Vagina (tissue), 2 donors: ENCODE measurements around the gene AGAP3.

Source experiments
- CTCF ChIP-seq, 3 experiments: fragments of 450-650 bp in 2 of 3; fragments of 200-600 bp in 1 of 3; sonication (generic) in 1 of 3; IDR thresholded peaks; one replicate each; pipeline ENCODE4 v1.5.1; 2017 to 2019; ENCODE audit warnings: antibody characterized with exemption in 3 of 3, mild to moderate bottlenecking in 2 of 3, moderate library complexity in 2 of 3
- POLR2A ChIP-seq, 2 donors: fragments of 450-650 bp; IDR thresholded peaks; one replicate each; pipeline ENCODE4 v1.6.1; 2017; ENCODE audit warnings: antibody characterized with exemption in 2 of 2, mild to moderate bottlenecking in 2 of 2, moderate library complexity in 2 of 2
- POLR2AphosphoS5 ChIP-seq, 2 donors: sonication (generic); formaldehyde crosslinking; IDR thresholded peaks; one replicate each; pipeline ENCODE4 v1.9.0; 2017; ENCODE audit warnings: antibody characterized with exemption in 2 of 2, mild to moderate bottlenecking in 2 of 2, low read depth in 1 of 2; ENCODE audit not compliant: insufficient read depth in 1 of 2

GRCh38 chr7:151081170-151082101 lies 4.8 kb upstream of the AGAP3 start:
- TF ChIP-seq POLR2A (IDR thresholded peaks at IDR 0.05) (no peak), CTCF (IDR thresholded peaks at IDR 0.05) (no peak), POLR2AphosphoS5 (IDR thresholded peaks at IDR 0.05; ENCODE audit: insufficient read depth in 1 of 2, low read depth in 1 of 2) (no peak)
